ENCODE results near the gene CADM3.

DNA sequence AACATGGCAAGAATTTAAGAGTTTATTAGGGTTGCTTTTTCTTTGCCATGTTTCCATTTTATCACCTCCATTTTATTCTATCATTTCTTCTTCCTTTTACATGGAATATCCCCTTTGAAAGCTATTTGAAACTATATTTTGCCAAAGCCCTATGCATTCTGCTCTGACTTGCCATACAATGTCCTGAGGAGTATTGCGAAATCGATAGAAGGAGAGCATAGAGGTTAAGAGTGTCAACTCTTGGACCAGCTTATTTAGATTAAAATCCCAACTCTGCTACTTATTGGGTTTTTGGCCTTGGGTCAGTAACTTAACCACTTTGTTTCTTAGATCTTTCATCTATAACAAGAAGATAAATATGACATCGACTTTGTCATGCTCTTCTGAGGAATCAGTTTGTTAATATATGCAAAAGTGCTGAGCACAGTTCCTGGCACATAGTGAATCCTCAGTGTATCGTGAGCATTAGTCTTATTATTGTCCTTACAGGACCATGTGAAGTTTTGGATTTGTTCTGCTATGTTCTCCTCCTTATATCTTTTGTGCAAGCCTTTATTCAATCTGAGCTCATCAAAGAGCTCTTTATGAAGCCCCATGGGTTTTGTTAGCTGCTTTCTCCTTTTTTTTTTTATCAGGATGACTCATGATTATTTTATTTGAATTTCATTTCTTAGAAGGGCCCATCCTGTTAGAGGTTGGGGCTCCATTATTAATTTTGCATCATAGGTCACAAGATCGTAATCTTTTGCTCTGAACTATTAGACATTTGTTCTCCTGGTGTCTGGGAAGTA, 50.9 kb downstream of the CADM3 start:
- TF ChIP-seq, protein P1, sequence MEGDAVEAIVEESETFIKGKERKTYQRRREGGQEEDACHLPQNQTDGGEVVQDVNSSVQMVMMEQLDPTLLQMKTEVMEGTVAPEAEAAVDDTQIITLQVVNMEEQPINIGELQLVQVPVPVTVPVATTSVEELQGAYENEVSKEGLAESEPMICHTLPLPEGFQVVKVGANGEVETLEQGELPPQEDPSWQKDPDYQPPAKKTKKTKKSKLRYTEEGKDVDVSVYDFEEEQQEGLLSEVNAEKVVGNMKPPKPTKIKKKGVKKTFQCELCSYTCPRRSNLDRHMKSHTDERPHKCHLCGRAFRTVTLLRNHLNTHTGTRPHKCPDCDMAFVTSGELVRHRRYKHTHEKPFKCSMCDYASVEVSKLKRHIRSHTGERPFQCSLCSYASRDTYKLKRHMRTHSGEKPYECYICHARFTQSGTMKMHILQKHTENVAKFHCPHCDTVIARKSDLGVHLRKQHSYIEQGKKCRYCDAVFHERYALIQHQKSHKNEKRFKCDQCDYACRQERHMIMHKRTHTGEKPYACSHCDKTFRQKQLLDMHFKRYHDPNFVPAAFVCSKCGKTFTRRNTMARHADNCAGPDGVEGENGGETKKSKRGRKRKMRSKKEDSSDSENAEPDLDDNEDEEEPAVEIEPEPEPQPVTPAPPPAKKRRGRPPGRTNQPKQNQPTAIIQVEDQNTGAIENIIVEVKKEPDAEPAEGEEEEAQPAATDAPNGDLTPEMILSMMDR (conservative IDR thresholded peaks at IDR 0.05) = no peak
- no peak for TF ChIP-seq ZFX (IDR thresholded peaks at IDR 0.05)

Measured in C4-2B (cell line).